HFF-Myc (cell line): Measurements from ENCODE around the gene CARHSP1.
"Not testable (repeated sequence)": the region's sequence is repeated elsewhere in the genome, so short reads cannot be mapped to it uniquely, and the experiment has no call there.

ENCODE experiments used
- DNase-seq: peaks from one replicate; pipeline ENCODE4 v3.0.0-alpha.2; 2011; ENCODE audit warnings: low read depth; ENCODE audit errors: extremely low read depth
- H3K4me3 ChIP-seq: replicated peaks from 2 replicates; pipeline ENCODE4 v1.5.1; 2011; ENCODE audit warnings: low read depth, mild to moderate bottlenecking, control low read depth, low read length
- CTCF ChIP-seq: IDR thresholded peaks from 2 replicates; pipeline ENCODE4 v1.5.1; 2012; ENCODE audit warnings: mild to moderate bottlenecking, low read depth, low read length, control low read depth; ENCODE audit errors: missing control alignments

CARHSP1 gene

DNA sequence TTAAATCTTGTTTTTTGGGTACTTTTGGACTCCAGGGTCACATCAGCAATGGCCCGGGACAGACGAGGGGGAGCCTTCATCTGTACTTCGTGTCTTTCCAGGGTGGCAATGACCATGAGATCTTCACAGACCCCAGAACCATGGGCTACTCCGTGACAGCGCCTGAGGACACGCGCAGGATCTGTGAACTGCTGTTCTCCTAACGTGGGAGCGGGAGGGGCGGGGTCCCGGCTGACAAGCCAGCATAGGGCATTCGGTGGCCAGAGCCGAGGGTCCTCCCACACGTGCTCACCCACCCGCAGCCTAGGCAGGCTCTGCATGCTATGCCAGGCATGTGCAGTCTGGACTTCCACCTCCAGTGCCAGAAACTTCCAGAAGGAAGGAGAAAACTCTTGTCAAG is 21.2 kb downstream of the CARHSP1 start:
- TF ChIP-seq CTCF = no peak
- no peak overlapping the region for H3K4me3 ChIP-seq
- DNase-seq = no peak

- no peak for DNase-seq
- H3K4me3 ChIP-seq = no peak overlapping the region
- no peak for TF ChIP-seq CTCF
Observed at GRCh38 chr16:8847145-8847544, 21.7 kb downstream of the CARHSP1 start.

- no peak overlapping the region for H3K4me3 ChIP-seq
- no peak for TF ChIP-seq CTCF
- DNase-seq = no peak
Observed at GRCh38 chr16:8846401-8846932, 22.3 kb downstream of the CARHSP1 start.

DNA sequence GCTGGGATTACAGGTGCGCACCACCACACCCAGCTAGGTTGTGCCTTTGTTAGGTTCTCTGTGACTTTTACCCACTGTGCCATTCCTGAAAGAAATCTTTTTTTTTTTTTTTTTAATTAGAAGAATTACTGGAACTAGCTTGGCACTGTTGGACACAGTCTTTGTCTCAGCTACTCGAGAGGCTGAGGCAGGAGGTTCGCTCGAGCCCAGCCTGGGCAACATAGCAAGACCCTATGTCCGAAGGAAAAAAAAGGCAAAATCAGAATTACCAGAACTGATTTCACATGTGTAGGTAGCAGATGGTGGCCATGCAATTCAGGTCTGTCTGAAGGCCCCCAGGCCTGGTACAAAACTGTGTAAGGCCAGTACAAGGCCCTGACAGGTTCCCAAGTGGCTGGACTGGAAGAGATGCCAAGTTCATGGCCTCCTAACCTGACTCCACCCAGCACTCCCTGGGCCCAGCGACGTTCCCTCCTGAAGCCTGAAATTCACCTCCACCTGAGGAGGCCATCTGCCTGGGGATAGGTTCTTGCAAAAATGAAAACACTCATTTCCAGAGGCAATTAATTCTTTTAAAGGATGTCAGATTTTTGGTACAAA is 23.0 kb downstream of the CARHSP1 start:
- no peak for TF ChIP-seq CTCF
- no peak for DNase-seq
- no peak overlapping the region for H3K4me3 ChIP-seq

DNA sequence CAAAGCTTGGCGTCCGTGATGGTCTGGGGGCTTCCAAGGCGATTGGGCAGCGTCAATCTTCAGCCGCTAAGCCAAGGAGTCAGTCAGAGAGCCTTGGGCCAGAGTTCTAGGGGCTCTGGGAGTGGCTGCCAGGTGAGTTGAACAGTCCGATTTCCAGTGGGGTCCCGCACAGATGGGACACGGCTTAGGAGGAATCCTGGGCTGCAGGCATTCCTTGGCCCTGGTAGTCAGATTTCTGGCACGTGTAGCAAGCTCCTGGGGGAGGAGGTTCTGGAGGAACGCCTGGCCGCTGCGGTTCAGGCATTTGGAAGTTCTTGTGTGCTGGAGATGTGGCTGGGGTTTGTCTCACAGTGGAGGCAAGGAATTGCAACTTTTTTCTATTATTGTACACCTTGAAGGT is 25.5 kb downstream of the CARHSP1 start:
- DNase-seq, H3K4me3 ChIP-seq: not testable (repeated sequence)

GRCh38 chr16:8842016-8842415 is 26.8 kb downstream of the CARHSP1 start:
- H3K4me3 ChIP-seq, DNase-seq: not testable (repeated sequence)

DNA sequence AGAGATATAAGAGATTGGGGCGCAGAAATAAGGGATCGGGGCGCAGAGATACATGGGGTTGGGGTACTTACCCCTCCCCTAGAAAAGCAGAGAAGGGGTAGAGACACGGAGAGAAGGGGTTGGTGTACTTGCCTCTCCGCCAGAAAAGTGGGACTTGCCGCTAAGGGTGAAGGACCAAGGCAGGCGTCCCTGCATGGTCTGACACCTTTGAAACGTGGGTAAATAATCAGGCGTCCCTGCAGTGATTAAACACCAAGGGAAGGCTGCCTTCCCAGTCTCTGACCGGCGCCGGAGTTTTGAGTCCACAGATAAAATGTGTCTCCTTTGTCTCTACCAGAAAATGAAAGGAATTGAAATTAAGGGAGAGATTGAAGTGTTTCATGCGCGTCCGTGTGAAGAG is 31.2 kb downstream of the CARHSP1 start:
- not testable (repeated sequence) for H3K4me3 ChIP-seq, DNase-seq

- not testable (repeated sequence) for DNase-seq, H3K4me3 ChIP-seq
Observed at GRCh38 chr16:8836797-8837196, 32.0 kb downstream of the CARHSP1 start.

DNA sequence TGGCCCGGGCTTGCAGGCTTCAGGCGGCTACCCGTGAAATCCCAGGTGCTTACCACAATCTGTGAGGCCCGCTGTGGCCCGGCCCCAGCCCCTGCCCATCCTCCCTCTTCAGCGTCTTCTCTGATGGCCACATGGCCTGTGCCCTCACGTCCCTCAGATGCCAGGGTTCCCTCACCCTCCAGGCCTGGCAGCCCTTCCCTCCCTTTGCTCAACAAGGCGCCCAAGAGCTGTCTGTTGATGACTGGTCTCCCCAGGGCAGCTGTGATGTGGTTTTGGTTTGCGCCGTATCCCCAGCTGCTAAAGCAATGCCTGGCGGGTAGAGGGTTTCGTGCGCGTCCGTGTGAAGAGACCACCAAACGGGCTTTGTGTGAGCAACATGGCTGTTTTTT is 36.1 kb downstream of the CARHSP1 start:
- DNase-seq = no peak
- no peak for TF ChIP-seq CTCF
- no peak overlapping the region for H3K4me3 ChIP-seq
